H1 (cell line): ENCODE results near the gene KATNAL2. TPM values are rescaled to one million over a fixed set of nuclear protein-coding genes. Genes with fewer than 3 reads are reported as not detected.

Experiments
- CTCF ChIA-PET: fragments of 300-600 bp; sonication (Branson Sonifier 250); formaldehyde crosslinking; loops from one replicate; lab custom pipeline; 2021; ENCODE audit not compliant: partially characterized antibody; lab: Charles Lee
- POLR2A ChIA-PET: fragments of 300-600 bp; sonication (Branson Sonifier 250); formaldehyde crosslinking; loops from one replicate; lab custom pipeline; 2021; ENCODE audit warnings: inconsistent platforms; ENCODE audit not compliant: partially characterized antibody; lab: Charles Lee
- DNase-seq, 2 experiments: peaks; one replicate each; pipeline versions ENCODE4 v3.0.0 to v3.0.0-alpha.2; 2010 to 2022; ENCODE audit warnings: low spot score in 2 of 2, low read depth in 1 of 2, mixed read lengths in 1 of 2
- FAIRE-seq: peaks from 2 replicates; lab custom pipeline; 2011; peaks lifted over from hg19 to GRCh38; lab: Jason Lieb, UNC
- H2AFZ ChIP-seq: 2 replicates; pipeline ENCODE4 v1.8.1; 2012; ENCODE audit warnings: low read length, inconsistent platforms
- H2AK5ac ChIP-seq: 2 replicates; pipeline ENCODE4 v1.6.1; 2013; ENCODE audit warnings: low read depth, low read length
- H2BK120ac ChIP-seq: replicated peaks from 2 replicates; pipeline ENCODE3; 2013; ENCODE audit warnings: low read depth, low read length, inconsistent platforms
- H2BK12ac ChIP-seq: 2 replicates; pipeline ENCODE4 v1.6.1; 2013; ENCODE audit warnings: low read depth, low read length
- H2BK15ac ChIP-seq: 2 replicates; pipeline ENCODE4 v1.6.1; 2013; ENCODE audit warnings: low read length
- H2BK20ac ChIP-seq: 2 replicates; pipeline ENCODE4 v1.6.1; 2013; ENCODE audit warnings: low read length
- H2BK5ac ChIP-seq: 2 replicates; pipeline ENCODE4 v1.6.1; 2013; ENCODE audit warnings: low read depth, low read length
- H3K14ac ChIP-seq: 2 replicates; pipeline ENCODE4 v1.6.1; 2013; ENCODE audit warnings: inconsistent platforms; ENCODE audit not compliant: insufficient read length
- H3K18ac ChIP-seq: 2 replicates; pipeline ENCODE4 v1.6.1; 2013; ENCODE audit warnings: low read length; ENCODE audit errors: extremely low read depth
- H3K23ac ChIP-seq: 2 replicates; pipeline ENCODE4 v1.6.1; 2013; ENCODE audit warnings: inconsistent platforms; ENCODE audit not compliant: insufficient read length
- H3K23me2 ChIP-seq: 2 replicates; pipeline ENCODE4 v1.6.1; 2013; ENCODE audit warnings: low read depth, low read length
- H3K27ac ChIP-seq: 2 replicates; pipeline ENCODE4 v1.6.1; 2011; ENCODE audit warnings: low read depth, low read length, inconsistent platforms
- H3K27me3 ChIP-seq, 4 experiments: replicated peaks in 1 of 4; 1 replicate in 1 of 4; 2 replicates in 3 of 4; pipeline versions ENCODE4 v1.6.1 to v1.8.1; 2011 to 2013; ENCODE audit warnings: low read length in 3 of 4, mild to moderate bottlenecking in 3 of 4, inconsistent platforms in 2 of 4, mixed read lengths in 2 of 4, moderate library complexity in 1 of 4; ENCODE audit not compliant: control insufficient read depth in 3 of 4, insufficient read depth in 3 of 4; ENCODE audit errors: extremely low read depth in 1 of 4
- H3K36me3 ChIP-seq, 4 experiments: 2 replicates each; pipeline versions ENCODE4 v1.6.1 to v1.8.1; 2011 to 2013; ENCODE audit warnings: mild to moderate bottlenecking in 4 of 4, low read length in 3 of 4, moderate library complexity in 2 of 4, control low read depth in 1 of 4, inconsistent platforms in 1 of 4; ENCODE audit not compliant: insufficient read depth in 4 of 4, control insufficient read depth in 2 of 4
- H3K4ac ChIP-seq: replicated peaks from 2 replicates; pipeline ENCODE3; 2013; ENCODE audit warnings: low read length, low read depth, mixed read lengths, inconsistent platforms; ENCODE audit not compliant: insufficient read length
- H3K4me1 ChIP-seq, 4 experiments: replicated peaks in 1 of 4; 1 replicate in 1 of 4; 2 replicates in 3 of 4; pipeline versions ENCODE4 v1.6.1 to v1.8.1; 2011 to 2013; ENCODE audit warnings: low read length in 3 of 4, inconsistent platforms in 2 of 4, mixed read lengths in 1 of 4; ENCODE audit not compliant: insufficient read depth in 4 of 4, control insufficient read depth in 3 of 4
- H3K4me2 ChIP-seq, 2 experiments: 2 replicates each; pipeline versions ENCODE4 v1.6.1 to v1.8.1; 2011 to 2013; ENCODE audit warnings: low read depth in 2 of 2, low read length in 2 of 2, control low read depth in 1 of 2, inconsistent platforms in 1 of 2, mild to moderate bottlenecking in 1 of 2; ENCODE audit not compliant: insufficient read depth in 1 of 2
- H3K4me3 ChIP-seq, 4 experiments: fragments of 200-600, 300-600 bp in 1 of 4; sonication (generic), shearing (Covaris generic), sonication (Bioruptor Twin) in 1 of 4; 2 replicates each; pipeline versions ENCODE4 v1.5.1 to v1.8.1; 2011 to 2016; ENCODE audit warnings: low read length in 4 of 4, low read depth in 3 of 4, control low read depth in 2 of 4, inconsistent platforms in 2 of 4, mild to moderate bottlenecking in 2 of 4, mixed read lengths in 1 of 4, moderate library complexity in 1 of 4; ENCODE audit not compliant: insufficient read depth in 2 of 4; ENCODE audit errors: extremely low read depth in 1 of 4
- H3K56ac ChIP-seq: replicated peaks from 2 replicates; pipeline ENCODE3; 2013; ENCODE audit warnings: low read depth, mild to moderate bottlenecking, mixed read lengths, low read length, inconsistent platforms; ENCODE audit not compliant: insufficient read length
- H3K79me1 ChIP-seq: 2 replicates; pipeline ENCODE4 v1.6.1; 2013; ENCODE audit warnings: low read depth, low read length, control low read depth
- H3K79me2 ChIP-seq, 2 experiments: 2 replicates each; pipeline versions ENCODE4 v1.6.1 to v1.8.1; 2012 to 2013; ENCODE audit warnings: low read length in 2 of 2, mild to moderate bottlenecking in 2 of 2, inconsistent platforms in 1 of 2; ENCODE audit not compliant: insufficient read depth in 2 of 2, control insufficient read depth in 1 of 2
- H3K9ac ChIP-seq, 4 experiments: replicated peaks in 1 of 4; 1 replicate in 1 of 4; 2 replicates in 3 of 4; pipeline versions ENCODE4 v1.6.1 to v1.8.1; 2011 to 2013; ENCODE audit warnings: low read depth in 3 of 4, low read length in 3 of 4, control low read depth in 2 of 4, mild to moderate bottlenecking in 2 of 4, moderate library complexity in 2 of 4, inconsistent platforms in 1 of 4; ENCODE audit errors: extremely low read depth in 1 of 4
- H3K9me3 ChIP-seq, 2 experiments: 2 replicates each; pipeline versions ENCODE4 v1.6.1 to v1.8.1; 2012 to 2013; ENCODE audit warnings: mild to moderate bottlenecking in 2 of 2, moderate library complexity in 2 of 2, control low read depth in 1 of 2, inconsistent platforms in 1 of 2, low read depth in 1 of 2, low read length in 1 of 2, mixed read lengths in 1 of 2; ENCODE audit not compliant: insufficient read depth in 2 of 2
- H4K20me1 ChIP-seq, 2 experiments: replicated peaks in 1 of 2; 2 replicates each; pipeline versions ENCODE3 to v1.8.1; 2011 to 2013; ENCODE audit warnings: inconsistent platforms in 2 of 2, low read length in 2 of 2, mild to moderate bottlenecking in 1 of 2; ENCODE audit not compliant: insufficient read depth in 2 of 2, control insufficient read depth in 1 of 2
- H4K5ac ChIP-seq: 2 replicates; pipeline ENCODE4 v1.6.1; 2013; ENCODE audit warnings: low read length, low read depth, mixed read lengths, inconsistent platforms; ENCODE audit not compliant: insufficient read length
- H4K8ac ChIP-seq: 2 replicates; pipeline ENCODE4 v1.8.0; 2013; ENCODE audit warnings: mild to moderate bottlenecking, moderate library complexity, low read length, inconsistent platforms; ENCODE audit not compliant: insufficient read depth; ENCODE audit errors: extremely low read depth
- H4K91ac ChIP-seq: replicated peaks from 2 replicates; pipeline ENCODE3; 2013; ENCODE audit warnings: low read length, mixed read lengths, inconsistent platforms; ENCODE audit not compliant: insufficient read length
- BCL11A ChIP-seq, 2 experiments: IDR thresholded peaks; one replicate each; pipeline ENCODE4 v1.6.1; 2011; ENCODE audit warnings: low read depth in 2 of 2, low read length in 2 of 2, mild to moderate bottlenecking in 2 of 2
- BRCA1 ChIP-seq: IDR thresholded peaks from 2 replicates; pipeline ENCODE4 v1.6.1; 2012; ENCODE audit warnings: low read depth, low read length, improper control_type of control experiment
- EGR1 ChIP-seq: IDR thresholded peaks from 2 replicates; pipeline ENCODE4 v1.6.1; 2011; ENCODE audit warnings: low read depth, low read length, borderline replicate concordance
- EP300 ChIP-seq, 2 experiments: IDR thresholded peaks; 1 replicate in 1 of 2; 2 replicates in 1 of 2; pipeline ENCODE4 v1.6.1; 2011 to 2012; ENCODE audit warnings: low read depth in 2 of 2, low read length in 2 of 2, mild to moderate bottlenecking in 2 of 2, borderline replicate concordance in 1 of 2, inconsistent platforms in 1 of 2, moderate library complexity in 1 of 2
- FOSL1 ChIP-seq: IDR thresholded peaks from 2 replicates; pipeline ENCODE4 v1.6.1; 2011; ENCODE audit warnings: mild to moderate bottlenecking, low read depth, low read length, moderate library complexity; ENCODE audit not compliant: insufficient read depth
- NRF1 ChIP-seq: IDR thresholded peaks from 2 replicates; pipeline ENCODE4 v1.6.1; 2011; ENCODE audit warnings: mild to moderate bottlenecking, low read depth, low read length, improper control_type of control experiment
- PHF8 ChIP-seq: fragments of 200-600 bp; sonication (generic); conservative IDR thresholded peaks from 2 replicates; pipeline ENCODE4 v1.7.1; 2012; ENCODE audit warnings: low read depth, mild to moderate bottlenecking, inconsistent platforms, low read length, moderate library complexity
- POLR2AphosphoS5 ChIP-seq: IDR thresholded peaks from 2 replicates; pipeline ENCODE4 v1.6.1; 2011; ENCODE audit warnings: low read depth, low read length
- SAP30 ChIP-seq: fragments of 300-600 bp; sonication (generic); IDR thresholded peaks from 2 replicates; pipeline ENCODE4 v1.7.1; 2012; ENCODE audit warnings: low read length, moderate library complexity, mild to moderate bottlenecking, inconsistent platforms; ENCODE audit not compliant: insufficient read depth, insufficient replicate concordance
- SIRT6 ChIP-seq: IDR thresholded peaks from one replicate; pipeline ENCODE4 v1.7.1; 2012; ENCODE audit warnings: low read length, inconsistent platforms
- SRF ChIP-seq: IDR thresholded peaks from 2 replicates; pipeline ENCODE4 v1.6.1; 2011; ENCODE audit warnings: mild to moderate bottlenecking, low read depth, low read length, moderate library complexity
- TAF7 ChIP-seq: optimal IDR thresholded peaks from 2 replicates; pipeline ENCODE3; 2011; ENCODE audit warnings: low read depth, mild to moderate bottlenecking, inconsistent platforms, low read length, moderate library complexity, borderline replicate concordance
- TEAD4 ChIP-seq: IDR thresholded peaks from 2 replicates; pipeline ENCODE4 v1.6.1; 2012; ENCODE audit warnings: low read depth, low read length, inconsistent platforms, mixed read lengths
- WGBS, 2 experiments: shearing (Covaris generic) in 1 of 2; methylation state at CpG; one replicate each; pipeline versions ENCODE4 v1.1.6 to v1.1.7; 2013 to 2015; ENCODE audit warnings: low lambda C conversion rate in 2 of 2, mixed read lengths in 2 of 2, inconsistent platforms in 1 of 2, low coverage in 1 of 2, missing lambda C conversion rate in 1 of 2; ENCODE audit not compliant: insufficient replicate concordance in 2 of 2, insufficient coverage in 1 of 2, insufficient read length in 1 of 2; ENCODE audit errors: extremely low coverage in 1 of 2, missing lambda C conversion rate in 1 of 2; 5-methylcytosine and 5-hydroxymethylcytosine counted together
- polyA plus RNA-seq, 7 experiments: library from polyadenylated mRNA; depleted of rRNA in 3 of 7; stranded (reverse) in 5 of 7; unstranded in 2 of 7; fragments of >200 nt in 5 of 7; fragments of 200-250 nt in 2 of 7; gene quantifications; 1 replicate in 5 of 7; 2 replicates in 1 of 7; 4 replicates in 1 of 7; pipeline versions ENCODE4 v1.2.1 to v1.2.3, GENCODE V29; 2011 to 2013; ENCODE audit warnings: missing spikeins in 2 of 7, mixed read lengths in 2 of 7
- total RNA-seq: library from RNA; stranded (reverse); fragmentation: NEBNext Ultra II Directional; extraction: Animal tissue kit (Norgen Biotek cat#: 25700); gene quantifications from 2 replicates; pipeline ENCODE4 v1.2.1, GENCODE V29; 2021

KATNAL2 gene
- total and polyA plus RNA-seq, 2 of the 8 experiments (the other 6 are each of a cell fraction or from before 2014, with no cell fraction given) = 10.0 to 15.2 TPM

GRCh38 chr18:46888965-46889364 is 28.4 kb upstream of the KATNAL2 start:
- H2AK5ac ChIP-seq = no peak overlapping the region
- no peak overlapping the region for H3K14ac ChIP-seq
- no peak overlapping the region for H3K4me3 ChIP-seq
- peaks cover 9 to 33% (median 24%) of the 10 kb centered on the region in 4 experiments; a peak in 7 of 8 replicates for H3K36me3 ChIP-seq
- DNase-seq (no peak), FAIRE-seq (no peak)
- H3K23me2 ChIP-seq = no peaks in the 10 kb centered on the region
- H3K56ac ChIP-seq = no peak overlapping the region
- H2BK120ac ChIP-seq = no peak overlapping the region
- H3K79me1 ChIP-seq = peaks cover 6% of the 10 kb centered on the region; the same call in 1 of the 2 replicates
- H2AFZ ChIP-seq = no peak overlapping the region
- no peaks in the 10 kb centered on the region for H3K4me1 ChIP-seq
- H4K20me1 ChIP-seq = peaks cover 0 to 2% of the 10 kb centered on the region in 2 experiments
- 85% methylated on average over 1 of the region's 1 CpG; no CpG with 5 or more reads in 1 of the 2 experiments for WGBS, 2 experiments
- H3K79me2 ChIP-seq = peaks cover 8 to 94% of the 10 kb centered on the region in 2 experiments; a peak in 3 of 4 replicates
- H4K8ac ChIP-seq = no peak overlapping the region
- no peak overlapping the region for H3K4ac ChIP-seq
- no peak overlapping the region for H4K5ac ChIP-seq
- H3K27ac ChIP-seq = no peak overlapping the region
- H3K23ac ChIP-seq = no peak overlapping the region
- H2BK12ac ChIP-seq = no peak overlapping the region
- CTCF ChIA-PET = interaction anchor here (0.5 to 1.3 kb wide), 2 partner anchors 36 to 62 kb away, joined by 3 to 5 read pairs; no protein-coding TSS in a partner anchor
- no peak overlapping the region for H2BK20ac ChIP-seq
- H3K9me3 ChIP-seq = peaks cover 21 to 29% of the 10 kb centered on the region in 2 experiments
- H2BK5ac ChIP-seq = no peak overlapping the region
- H4K91ac ChIP-seq = no peak overlapping the region
- no peak overlapping the region for H3K4me2 ChIP-seq
- H3K9ac ChIP-seq = no peak overlapping the region
- POLR2A ChIA-PET = interaction anchor here (1.1 to 1.2 kb wide), 2 partner anchors 28 to 30 kb away, joined by 4 to 5 read pairs; partner anchors contain the start of genes KATNAL2 and PIAS2
- no peak overlapping the region for H3K18ac ChIP-seq
- TF ChIP-seq EP300 (IDR thresholded peaks at IDR 0.05; ENCODE audit: borderline replicate concordance in 1 of 2, low read depth in 2 of 2, low read length in 2 of 2) (no peak), NRF1 (no peak), EGR1 (no peak), SIRT6 (no peak), PHF8 (no peak), SRF (no peak), BCL11A (IDR thresholded peaks at IDR 0.05; ENCODE audit: low read depth in 2 of 2, low read length in 2 of 2) (no peak), SAP30 (no peak), TEAD4 (no peak), FOSL1 (no peak), POLR2AphosphoS5 (no peak), BRCA1 (no peak), TAF7 (no peak)
- H2BK15ac ChIP-seq = no peak overlapping the region
- H3K27me3 ChIP-seq = no peaks in the 10 kb centered on the region
